Activated naive CD4-positive, alpha-beta T cell treated with anti-CD3 and anti-CD28 coated beads for 36 hours (primary cell): ENCODE results near the gene GTF2H2C. TPM values are rescaled to one million over a fixed set of nuclear protein-coding genes. Genes with fewer than 3 reads are reported as not detected.
"Not testable (repeated sequence)": the region's sequence is repeated elsewhere in the genome, so short reads cannot be mapped to it uniquely, and the experiment has no call there.

Experiments used
- CTCF ChIA-PET: fragments of 350-600 bp; sonication (Branson Sonifier 250); formaldehyde crosslinking; loops from one replicate; lab custom pipeline; 2021; ENCODE audit warnings: antibody characterized with exemption; lab: Charles Lee
- DNase-seq: peaks from one replicate; pipeline ENCODE4 v3.0.0-alpha.2; 2020
- H3K27ac Mint-ChIP-seq: one replicate; pipeline ENCODE4 v1.8.0; 2021; ENCODE audit warnings: mild to moderate bottlenecking, mixed read lengths
- H3K27me3 Mint-ChIP-seq: one replicate; pipeline ENCODE4 v1.8.0; 2021; ENCODE audit warnings: low read depth, mixed read lengths
- H3K36me3 Mint-ChIP-seq: one replicate; pipeline ENCODE4 v1.8.0; 2021; ENCODE audit warnings: low read depth, mixed read lengths
- H3K4me1 Mint-ChIP-seq: one replicate; pipeline ENCODE4 v1.8.0; 2021; ENCODE audit warnings: low read depth, mixed read lengths
- H3K4me3 Mint-ChIP-seq: one replicate; pipeline ENCODE4 v1.8.0; 2021; ENCODE audit warnings: mild to moderate bottlenecking, moderate library complexity, mixed read lengths
- H3K9me3 Mint-ChIP-seq: one replicate; pipeline ENCODE4 v1.8.0; 2021; ENCODE audit warnings: mixed read lengths
- intact Hi-C: fragments of 100-400 bp; cut with micrococcal nuclease; formaldehyde crosslinking; loops from one replicate; pipeline ENCODE4 v1.15.1; 2023
- total RNA-seq, 2 experiments: library from RNA; stranded (reverse); gene quantifications; one replicate each; pipeline ENCODE4 v1.2.3, GENCODE V29; 2021

GTF2H2C gene
- total RNA-seq, 2 experiments from 2014 or later, result 38.2 to 38.4 TPM

DNA sequence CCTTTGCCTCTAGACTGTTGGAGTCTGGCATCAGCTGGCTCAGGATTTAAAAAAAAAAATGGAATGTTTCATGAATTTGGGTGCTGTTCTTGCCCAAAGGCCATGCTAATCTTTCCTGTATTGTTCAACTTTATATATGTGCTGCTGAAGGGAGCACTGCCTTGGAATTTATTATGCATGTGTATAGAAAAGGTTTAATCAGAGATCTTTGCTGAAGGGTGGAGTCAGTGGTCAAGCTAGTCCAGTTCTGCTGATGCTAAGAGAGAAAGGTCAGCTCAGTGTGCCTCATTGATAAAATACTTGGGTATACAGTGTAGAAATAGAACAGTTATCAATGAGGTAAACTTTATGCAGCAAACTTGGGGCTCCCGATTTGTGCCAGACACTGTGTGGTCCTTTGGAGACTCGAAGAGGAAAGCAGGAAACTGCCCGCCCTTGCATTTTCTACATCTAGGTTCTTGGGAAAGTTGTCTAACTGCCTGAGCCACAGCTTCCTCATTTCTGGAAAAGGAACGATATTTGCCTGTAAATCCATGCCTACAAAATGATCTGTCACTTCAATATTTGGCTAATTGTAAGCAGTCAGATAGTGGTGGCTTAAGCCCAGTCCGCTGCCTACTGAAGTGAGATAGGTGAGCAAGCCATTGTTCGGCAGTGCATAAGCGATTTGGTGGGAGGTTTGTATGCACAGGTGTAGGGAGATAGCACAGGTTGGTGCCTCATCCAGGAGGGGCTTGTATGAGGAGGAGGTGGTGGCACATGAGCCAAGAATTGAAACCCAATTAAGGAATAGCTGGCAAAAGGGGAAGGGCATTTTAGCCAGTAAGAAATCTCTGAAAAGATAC, 29.2 kb upstream of the GTF2H2C start:
- no peak for DNase-seq
- H3K27me3 Mint-ChIP-seq, result peaks cover 3% of the 10 kb centered on the region
- H3K27ac Mint-ChIP-seq, result no peak overlapping the region
- CTCF ChIA-PET, result no interaction called here
- no peaks in the 10 kb centered on the region for H3K36me3 Mint-ChIP-seq
- intact Hi-C loops, result no loop called here
- no peak overlapping the region for H3K4me3 Mint-ChIP-seq
- H3K4me1 Mint-ChIP-seq, result no peaks in the 10 kb centered on the region
- H3K9me3 Mint-ChIP-seq, result no peaks in the 10 kb centered on the region

- CTCF ChIA-PET, result no interaction called here
- intact Hi-C loops, result no loop called here
- Mint-ChIP-seq H3K4me3 (no peak overlapping the region), H3K27me3 (peaks cover 3% of the 10 kb centered on the region), H3K27ac (no peak overlapping the region), H3K4me1 (no peaks in the 10 kb centered on the region), H3K9me3 (no peaks in the 10 kb centered on the region), H3K36me3 (no peaks in the 10 kb centered on the region)
- DNase-seq, result no peak
These were observed 28.6 kb upstream of the GTF2H2C start for GRCh38 chr5:69531406-69531801.

- DNase-seq, intact Hi-C loops, H3K27me3 Mint-ChIP-seq, H3K4me1 Mint-ChIP-seq, CTCF ChIA-PET, H3K4me3 Mint-ChIP-seq, H3K36me3 Mint-ChIP-seq, H3K9me3 Mint-ChIP-seq, H3K27ac Mint-ChIP-seq: not testable (repeated sequence)
These were observed 22.1 kb upstream of the GTF2H2C start for GRCh38 chr5:69537911-69538310.

- not testable (repeated sequence) for H3K9me3 Mint-ChIP-seq, H3K27ac Mint-ChIP-seq
These were observed 21.3 kb upstream of the GTF2H2C start for GRCh38 chr5:69538735-69539134.

GRCh38 chr5:69541347-69541746, 18.6 kb upstream of the GTF2H2C start:
- intact Hi-C loops, H3K4me1 Mint-ChIP-seq, H3K4me3 Mint-ChIP-seq, H3K9me3 Mint-ChIP-seq, H3K27me3 Mint-ChIP-seq, H3K27ac Mint-ChIP-seq, H3K36me3 Mint-ChIP-seq, DNase-seq, CTCF ChIA-PET: not testable (repeated sequence)

More at GRCh38 chr5:69538735-69539134, 21.3 kb upstream of the GTF2H2C start:
- intact Hi-C loops, H3K4me1 Mint-ChIP-seq, CTCF ChIA-PET, H3K27me3 Mint-ChIP-seq, H3K36me3 Mint-ChIP-seq, DNase-seq, H3K4me3 Mint-ChIP-seq: not testable (repeated sequence)

- H3K4me1 Mint-ChIP-seq, H3K27ac Mint-ChIP-seq, H3K4me3 Mint-ChIP-seq, DNase-seq, intact Hi-C loops, H3K36me3 Mint-ChIP-seq, H3K9me3 Mint-ChIP-seq, H3K27me3 Mint-ChIP-seq, CTCF ChIA-PET: not testable (repeated sequence)
These were observed 17.0 kb upstream of the GTF2H2C start for GRCh38 chr5:69542838-69543618.

- H3K36me3 Mint-ChIP-seq, CTCF ChIA-PET, H3K27ac Mint-ChIP-seq, H3K9me3 Mint-ChIP-seq, H3K4me3 Mint-ChIP-seq, H3K4me1 Mint-ChIP-seq, H3K27me3 Mint-ChIP-seq, intact Hi-C loops, DNase-seq: not testable (repeated sequence)
These were observed 15.4 kb upstream of the GTF2H2C start for GRCh38 chr5:69544602-69545001.

DNA sequence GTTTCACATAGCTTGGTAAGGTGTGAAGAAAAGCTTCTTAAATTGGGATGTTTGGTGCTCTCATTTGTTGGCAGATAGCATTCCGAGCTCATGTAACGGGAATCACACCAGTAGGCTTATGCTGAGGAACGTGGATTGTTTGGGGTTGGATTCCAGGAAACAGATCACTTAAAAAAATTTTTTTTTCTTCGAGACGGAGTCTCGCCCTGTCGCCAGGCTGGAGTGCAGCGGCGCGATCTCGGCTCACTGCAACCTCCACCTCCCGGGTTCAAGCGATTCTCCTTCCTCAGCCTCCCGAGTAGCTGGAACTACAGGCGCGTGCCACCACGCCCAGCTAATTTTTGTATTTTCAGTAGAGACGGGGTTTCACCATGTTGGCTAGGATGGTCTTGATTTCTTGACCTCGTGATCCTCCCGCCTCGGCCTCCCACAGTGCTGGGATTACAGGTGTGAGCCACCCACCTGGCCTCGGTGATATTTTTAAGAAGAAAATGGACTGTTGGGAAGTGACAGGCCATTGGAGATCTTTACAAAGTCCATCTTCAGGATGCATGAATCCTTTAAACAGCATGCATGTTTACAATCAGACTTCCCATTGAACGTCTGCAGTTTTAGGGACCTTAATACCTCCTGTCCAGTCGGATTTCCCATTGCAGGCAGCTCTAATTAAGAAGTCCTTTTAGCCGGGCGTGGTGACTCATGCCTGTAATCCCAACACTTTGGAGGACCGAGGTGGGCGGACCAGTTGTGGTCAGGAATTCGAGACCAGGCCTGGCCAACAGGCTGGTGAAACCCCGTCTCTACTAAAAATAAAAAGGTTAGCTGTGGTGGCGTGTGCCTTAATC, 818 bp downstream of the GTF2H2C start:
- intact Hi-C loops, DNase-seq, H3K4me1 Mint-ChIP-seq, H3K27me3 Mint-ChIP-seq, H3K36me3 Mint-ChIP-seq, H3K27ac Mint-ChIP-seq, H3K9me3 Mint-ChIP-seq, CTCF ChIA-PET: not testable (repeated sequence)
- peak overlapping the region; percentile 66 for H3K4me3 Mint-ChIP-seq

DNA sequence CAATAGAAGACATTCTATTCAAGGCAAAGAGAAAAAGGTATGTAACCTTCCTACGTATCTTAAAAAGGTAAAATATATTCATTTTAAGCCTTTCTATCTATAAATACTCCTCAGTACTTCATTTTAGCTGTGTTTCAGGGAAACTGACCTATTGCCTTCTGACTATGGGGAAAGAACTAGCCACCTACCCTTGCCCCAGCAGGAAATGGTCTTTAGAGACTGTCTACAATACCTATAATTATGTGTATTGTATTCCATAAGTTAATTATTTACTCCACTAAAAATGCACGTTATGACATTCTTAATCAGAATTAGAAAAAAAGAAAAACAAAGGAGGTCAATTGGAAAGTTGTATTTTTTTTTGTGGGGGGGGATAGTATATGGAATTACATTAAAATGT, 6.2 kb downstream of the GTF2H2C start:
- H3K27ac Mint-ChIP-seq, CTCF ChIA-PET, DNase-seq, H3K27me3 Mint-ChIP-seq, intact Hi-C loops, H3K36me3 Mint-ChIP-seq, H3K4me3 Mint-ChIP-seq, H3K9me3 Mint-ChIP-seq, H3K4me1 Mint-ChIP-seq: not testable (repeated sequence)

DNA sequence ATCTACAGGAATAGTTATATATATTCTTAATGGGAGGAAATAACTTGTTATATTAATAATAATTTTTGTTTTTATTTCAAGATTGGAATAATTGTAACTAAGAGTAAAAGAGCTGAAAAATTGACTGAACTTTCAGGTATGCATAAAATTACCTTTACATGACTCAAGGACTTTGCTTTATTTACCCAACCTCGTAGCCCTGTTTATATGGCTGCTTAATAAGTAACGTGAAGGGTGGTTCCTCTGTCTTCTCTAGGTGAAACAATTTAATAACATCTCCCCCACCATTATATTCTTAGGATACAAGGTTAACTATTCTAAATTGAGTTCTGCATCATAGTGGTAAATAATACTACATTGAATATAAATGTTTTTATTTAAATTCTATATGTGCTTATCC, 8.1 kb downstream of the GTF2H2C start:
- H3K9me3 Mint-ChIP-seq, H3K27me3 Mint-ChIP-seq, intact Hi-C loops, H3K36me3 Mint-ChIP-seq, CTCF ChIA-PET, H3K4me1 Mint-ChIP-seq, H3K27ac Mint-ChIP-seq, DNase-seq, H3K4me3 Mint-ChIP-seq: not testable (repeated sequence)

DNA sequence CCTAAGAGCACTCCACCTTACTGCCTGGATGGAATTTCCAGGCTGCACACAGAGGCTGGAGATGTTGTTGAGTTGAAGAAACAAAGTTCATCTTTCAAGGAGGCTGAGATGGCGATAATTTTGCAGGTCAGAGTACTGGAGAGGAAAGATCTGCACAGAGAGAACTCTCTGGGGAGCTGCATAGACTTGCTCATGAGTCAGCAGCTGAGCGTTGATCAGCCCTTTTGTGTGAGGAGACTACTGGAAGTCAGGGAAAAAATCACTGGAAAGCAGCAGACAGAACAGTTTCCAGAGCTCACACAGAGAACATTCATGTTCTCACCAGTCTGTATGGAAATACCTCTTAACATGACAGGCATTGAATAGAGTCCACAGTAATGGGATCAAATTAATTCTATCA, 23.4 kb downstream of the GTF2H2C start:
- CTCF ChIA-PET, H3K27ac Mint-ChIP-seq, H3K4me3 Mint-ChIP-seq, H3K27me3 Mint-ChIP-seq, DNase-seq, H3K4me1 Mint-ChIP-seq, H3K9me3 Mint-ChIP-seq, intact Hi-C loops, H3K36me3 Mint-ChIP-seq: not testable (repeated sequence)

DNA sequence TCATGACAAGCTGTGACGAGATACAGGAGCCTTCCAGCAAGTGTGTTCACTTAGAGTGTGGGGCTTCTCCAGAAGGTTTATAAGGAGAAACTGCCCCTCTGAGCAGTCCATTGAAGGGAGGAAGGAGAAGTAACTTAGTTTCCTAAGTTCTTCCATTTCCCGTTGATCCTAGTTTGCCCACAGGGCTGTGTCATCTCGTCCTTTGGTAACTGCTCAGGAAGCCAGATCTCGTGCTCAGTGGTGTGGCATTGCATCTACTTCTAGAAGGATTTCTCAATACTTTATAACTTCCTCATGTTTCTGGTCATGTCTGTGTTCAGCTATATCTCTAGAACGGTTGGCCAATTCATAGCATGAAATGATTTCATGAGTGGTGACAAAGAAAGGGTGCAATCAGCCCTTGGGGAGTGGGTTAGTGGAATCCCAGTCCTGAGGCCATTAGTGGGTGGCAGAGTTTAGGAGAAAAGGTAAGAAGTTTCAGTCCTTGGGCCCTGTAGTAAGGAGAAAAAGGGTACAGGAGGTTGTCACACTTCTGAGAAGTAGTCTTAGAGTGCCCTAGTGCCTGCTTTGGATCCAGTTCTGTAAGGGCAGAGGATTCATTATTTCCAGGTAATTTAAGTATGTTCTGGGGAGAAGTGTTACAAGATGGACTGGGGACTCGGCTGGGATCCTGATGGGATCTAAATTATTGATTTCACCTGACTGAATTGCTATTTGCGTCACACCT, 36.3 kb downstream of the GTF2H2C start:
- intact Hi-C loops, H3K36me3 Mint-ChIP-seq, CTCF ChIA-PET, H3K9me3 Mint-ChIP-seq, DNase-seq, H3K4me3 Mint-ChIP-seq, H3K27me3 Mint-ChIP-seq, H3K4me1 Mint-ChIP-seq, H3K27ac Mint-ChIP-seq: not testable (repeated sequence)
